Neural progenitor cell (in vitro differentiated cells): Measurements from ENCODE around the gene ACAP1. TPM values are rescaled to one million over a fixed set of nuclear protein-coding genes. Genes with fewer than 3 reads are reported as not detected.

Experiments
- DNase-seq: peaks from one replicate; pipeline ENCODE4 v3.0.0-alpha.2; 2016; ENCODE audit warnings: low spot score
- H2AFZ ChIP-seq: fragments of 200-600 bp; sonication (generic); replicated peaks from 2 replicates; pipeline ENCODE4 v1.6.1; 2016; ENCODE audit warnings: antibody characterized with exemption
- H3F3A ChIP-seq: fragments of 200-600 bp; sonication (generic); 2 replicates; pipeline ENCODE4 v1.6.1; 2016; ENCODE audit warnings: antibody characterized with exemption, low read depth
- H3K27ac ChIP-seq: fragments of 200-600 bp; sonication (generic); 2 replicates; pipeline ENCODE4 v1.5.1; 2016; ENCODE audit warnings: mild to moderate bottlenecking
- H3K27me3 ChIP-seq: fragments of 200-600 bp; sonication (generic); 2 replicates; pipeline ENCODE4 v1.6.1; 2016; ENCODE audit warnings: mild to moderate bottlenecking, moderate library complexity
- H3K36me3 ChIP-seq: fragments of 200-600 bp; sonication (generic); 2 replicates; pipeline ENCODE4 v1.5.1; 2016
- H3K4me1 ChIP-seq: fragments of 200-600 bp; sonication (generic); 2 replicates; pipeline ENCODE4 v1.6.1; 2016; ENCODE audit warnings: mixed run types
- H3K4me2 ChIP-seq: fragments of 200-600 bp; sonication (generic); 2 replicates; pipeline ENCODE4 v1.6.1; 2016
- H3K4me3 ChIP-seq: fragments of 200-600 bp; sonication (generic); 2 replicates; pipeline ENCODE4 v1.5.1; 2016
- H3K79me2 ChIP-seq: fragments of 200-600 bp; sonication (generic); 2 replicates; pipeline ENCODE4 v1.6.1; 2016; ENCODE audit warnings: low read depth
- H3K9ac ChIP-seq: fragments of 200-600 bp; sonication (generic); 2 replicates; pipeline ENCODE4 v1.6.1; 2016
- H3K9me3 ChIP-seq: fragments of 200-600 bp; sonication (generic); 2 replicates; pipeline ENCODE4 v1.5.1; 2016; ENCODE audit warnings: low read depth
- H4K20me1 ChIP-seq: fragments of 200-600 bp; sonication (generic); 2 replicates; pipeline ENCODE4 v1.6.1; 2016; ENCODE audit warnings: low read depth
- H3K27ac Mint-ChIP-seq: 3 replicates; pipeline ENCODE4 v1.8.0; 2021; ENCODE audit warnings: mixed read lengths
- H3K27me3 Mint-ChIP-seq: 2 replicates; pipeline ENCODE4 v1.8.0; 2022; ENCODE audit warnings: low read depth, mild to moderate bottlenecking, inconsistent platforms, moderate library complexity, mixed read lengths; ENCODE audit not compliant: insufficient read depth
- H3K36me3 Mint-ChIP-seq: 3 replicates; pipeline ENCODE4 v1.8.0; 2021; ENCODE audit warnings: mixed read lengths
- H3K4me1 Mint-ChIP-seq: 3 replicates; pipeline ENCODE4 v1.8.0; 2021; ENCODE audit warnings: mixed read lengths
- H3K4me3 Mint-ChIP-seq: 3 replicates; pipeline ENCODE4 v1.8.0; 2021; ENCODE audit warnings: mild to moderate bottlenecking, moderate library complexity, mixed read lengths
- H3K9me3 Mint-ChIP-seq: 3 replicates; pipeline ENCODE4 v1.8.0; 2020; ENCODE audit warnings: mixed read lengths
- EZH2 ChIP-seq: fragments of 200-600 bp; sonication (generic); IDR thresholded peaks from 2 replicates; pipeline ENCODE4 v1.6.1; 2017; ENCODE audit warnings: antibody characterized with exemption, mild to moderate bottlenecking, moderate library complexity
- EZH2phosphoT487 ChIP-seq: fragments of 200-600 bp; sonication (generic); IDR thresholded peaks from 2 replicates; pipeline ENCODE4 v1.6.1; 2017; ENCODE audit warnings: antibody characterized with exemption
- total RNA-seq: library from RNA; depleted of rRNA; stranded (reverse); fragments of >200 nt; gene quantifications from 2 replicates; pipeline ENCODE4 v1.2.3, GENCODE V29; 2015; ENCODE audit warnings: low replicate concordance
- TF ChIP-seq, protein P1 (sequence below): fragments of 200-600 bp; sonication (generic); IDR thresholded peaks from 2 replicates; pipeline ENCODE4 v1.5.1; 2017; ENCODE audit warnings: antibody characterized with exemption, mild to moderate bottlenecking

ACAP1 gene
- total RNA-seq, 1 donor from 2014 or later: 0.65 TPM

DNA sequence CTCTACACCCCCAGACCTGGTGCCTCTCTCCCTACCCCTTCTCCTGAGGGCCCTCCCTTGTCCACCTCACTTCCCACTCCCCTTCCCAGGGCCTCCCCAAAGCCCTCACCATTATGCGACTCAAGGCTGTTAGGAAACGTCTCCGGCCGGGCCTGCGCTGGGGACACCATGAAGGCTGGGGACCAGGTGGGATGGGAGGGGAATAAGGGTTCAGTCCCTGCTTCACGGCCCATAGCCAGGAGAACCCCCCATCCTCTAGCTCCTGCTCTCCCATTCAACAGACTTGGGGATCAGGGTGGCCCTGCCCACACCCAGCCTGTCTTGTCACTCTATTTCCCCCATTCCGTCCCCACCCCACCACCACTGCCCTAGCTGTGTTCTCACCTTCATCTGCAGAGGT is 9.3 kb upstream of the ACAP1 start:
- peaks cover 14% of the 10 kb centered on the region for H3K4me1 ChIP-seq
- H4K20me1 ChIP-seq: peaks cover 4% of the 10 kb centered on the region
- no peaks in the 10 kb centered on the region for H3K9me3 Mint-ChIP-seq
- peaks cover 27% of the 10 kb centered on the region for H3F3A ChIP-seq
- H3K9me3 ChIP-seq: no peaks in the 10 kb centered on the region
- H3K9ac ChIP-seq: no peak overlapping the region
- TF ChIP-seq, protein P1, sequence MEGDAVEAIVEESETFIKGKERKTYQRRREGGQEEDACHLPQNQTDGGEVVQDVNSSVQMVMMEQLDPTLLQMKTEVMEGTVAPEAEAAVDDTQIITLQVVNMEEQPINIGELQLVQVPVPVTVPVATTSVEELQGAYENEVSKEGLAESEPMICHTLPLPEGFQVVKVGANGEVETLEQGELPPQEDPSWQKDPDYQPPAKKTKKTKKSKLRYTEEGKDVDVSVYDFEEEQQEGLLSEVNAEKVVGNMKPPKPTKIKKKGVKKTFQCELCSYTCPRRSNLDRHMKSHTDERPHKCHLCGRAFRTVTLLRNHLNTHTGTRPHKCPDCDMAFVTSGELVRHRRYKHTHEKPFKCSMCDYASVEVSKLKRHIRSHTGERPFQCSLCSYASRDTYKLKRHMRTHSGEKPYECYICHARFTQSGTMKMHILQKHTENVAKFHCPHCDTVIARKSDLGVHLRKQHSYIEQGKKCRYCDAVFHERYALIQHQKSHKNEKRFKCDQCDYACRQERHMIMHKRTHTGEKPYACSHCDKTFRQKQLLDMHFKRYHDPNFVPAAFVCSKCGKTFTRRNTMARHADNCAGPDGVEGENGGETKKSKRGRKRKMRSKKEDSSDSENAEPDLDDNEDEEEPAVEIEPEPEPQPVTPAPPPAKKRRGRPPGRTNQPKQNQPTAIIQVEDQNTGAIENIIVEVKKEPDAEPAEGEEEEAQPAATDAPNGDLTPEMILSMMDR: no peak
- TF ChIP-seq EZH2: no peak
- TF ChIP-seq EZH2phosphoT487: no peak
- peaks cover 15% of the 10 kb centered on the region for H3K27me3 Mint-ChIP-seq
- H3K36me3 Mint-ChIP-seq: peaks cover 9% of the 10 kb centered on the region
- peaks cover 20% of the 10 kb centered on the region for H3K79me2 ChIP-seq
- H3K27me3 ChIP-seq: no peaks in the 10 kb centered on the region
- H2AFZ ChIP-seq: no peak overlapping the region
- no peaks in the 10 kb centered on the region for H3K36me3 ChIP-seq
- no peak overlapping the region for H3K27ac ChIP-seq
- H3K4me3 Mint-ChIP-seq: peak overlapping the region; percentile 38
- H3K27ac Mint-ChIP-seq: no peak overlapping the region
- H3K4me3 ChIP-seq: no peak overlapping the region
- H3K4me1 Mint-ChIP-seq: peaks cover 22% of the 10 kb centered on the region
- no peak for DNase-seq
- no peak overlapping the region for H3K4me2 ChIP-seq

DNA sequence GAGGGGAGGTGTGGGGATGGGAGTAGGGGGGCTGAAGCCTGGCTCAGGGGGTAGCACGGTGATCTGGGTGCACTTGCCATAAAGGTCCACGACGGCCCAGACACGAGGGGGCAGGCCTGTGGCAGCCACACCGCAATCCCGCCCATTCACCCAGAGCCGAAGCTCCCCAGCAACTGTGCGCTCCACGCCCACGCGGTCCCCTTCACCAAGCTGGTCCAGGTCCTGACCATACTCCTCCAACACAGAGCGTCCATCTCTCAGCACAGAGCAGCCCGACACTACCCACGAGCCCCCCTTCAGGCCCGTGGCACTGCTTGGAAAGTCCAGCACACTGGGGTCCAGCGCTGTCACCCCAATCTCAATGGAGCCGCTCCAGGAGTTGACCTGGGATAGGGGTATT is 8.8 kb upstream of the ACAP1 start:
- H3K4me3 Mint-ChIP-seq: peak overlapping the region; percentile 38
- H3K4me3 ChIP-seq: no peak overlapping the region

DNA sequence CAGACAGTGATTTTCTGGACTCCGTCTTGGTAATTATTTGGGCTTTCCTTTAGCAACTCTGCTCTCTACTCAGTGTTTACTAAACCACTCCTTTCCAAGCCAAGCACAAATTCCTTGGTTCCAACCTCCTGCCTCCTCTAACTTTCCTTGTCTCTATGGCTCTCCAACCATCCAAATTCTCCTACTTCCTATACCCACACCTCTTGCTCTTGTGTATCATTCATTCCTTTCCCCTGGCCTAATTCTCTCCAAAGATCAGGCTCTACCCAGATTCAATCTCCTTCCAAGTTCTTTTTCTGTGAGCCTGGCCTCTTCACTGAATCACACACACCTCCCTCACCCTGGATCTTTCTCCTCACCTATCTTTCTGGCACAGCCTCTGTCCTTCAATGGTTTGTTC is 8.3 kb upstream of the ACAP1 start:
- Histone ChIP-seq H3K4me2 (peak overlapping the region; percentile 96), H3K27ac (no peak overlapping the region), H3K9me3 (no peaks in the 10 kb centered on the region), H3K36me3 (no peaks in the 10 kb centered on the region), H3F3A (peaks cover 27% of the 10 kb centered on the region), H3K27me3 (no peaks in the 10 kb centered on the region), H2AFZ (no peak overlapping the region), H3K4me1 (peaks cover 14% of the 10 kb centered on the region), H3K9ac (peak overlapping the region; percentile 79), H3K79me2 (peaks cover 20% of the 10 kb centered on the region), H4K20me1 (peaks cover 4% of the 10 kb centered on the region), H3K4me3 (peak overlapping the region; percentile 94)
- H3K27me3 Mint-ChIP-seq: peaks cover 12% of the 10 kb centered on the region
- peaks cover 28% of the 10 kb centered on the region for H3K4me1 Mint-ChIP-seq
- H3K9me3 Mint-ChIP-seq: no peaks in the 10 kb centered on the region
- H3K27ac Mint-ChIP-seq: no peak overlapping the region
- H3K36me3 Mint-ChIP-seq: peaks cover 9% of the 10 kb centered on the region
- DNase-seq: no peak
- H3K4me3 Mint-ChIP-seq: peak overlapping the region; percentile 98
- TF ChIP-seq EZH2 (no peak), EZH2phosphoT487 (no peak)
- TF ChIP-seq, protein P1: no peak

More for the DNA sequence above, 8.8 kb upstream of the ACAP1 start:
- Mint-ChIP-seq H3K36me3 (peaks cover 9% of the 10 kb centered on the region), H3K9me3 (no peaks in the 10 kb centered on the region), H3K27ac (no peak overlapping the region), H3K4me1 (peaks cover 24% of the 10 kb centered on the region), H3K27me3 (peaks cover 12% of the 10 kb centered on the region)
- Histone ChIP-seq H3F3A (peaks cover 27% of the 10 kb centered on the region), H3K9me3 (no peaks in the 10 kb centered on the region), H3K36me3 (no peaks in the 10 kb centered on the region), H3K27ac (no peak overlapping the region), H3K27me3 (no peaks in the 10 kb centered on the region), H3K4me1 (peaks cover 14% of the 10 kb centered on the region), H3K4me2 (peak overlapping the region; percentile 96), H3K79me2 (peaks cover 20% of the 10 kb centered on the region), H2AFZ (no peak overlapping the region), H4K20me1 (peaks cover 4% of the 10 kb centered on the region), H3K9ac (no peak overlapping the region)
- no peak for DNase-seq
- TF ChIP-seq, protein P1: no peak
